NB4 (cell line): ENCODE measurements around the gene TAS2R1.
"Not testable (repeated sequence)": the region's sequence is repeated elsewhere in the genome, so short reads cannot be mapped to it uniquely, and the experiment has no call there.

ENCODE experiments used
- DNase-seq: peaks from one replicate; pipeline ENCODE4 v3.0.0; 2010; ENCODE audit warnings: low read depth
- H3K4me3 ChIP-seq: one replicate; pipeline ENCODE4 v1.5.1; 2011; ENCODE audit warnings: mild to moderate bottlenecking, low read depth, low read length, moderate library complexity
- CTCF ChIP-seq: IDR thresholded peaks from one replicate; pipeline ENCODE4 v1.5.1; 2012; ENCODE audit warnings: low read depth, low read length
- MYC ChIP-seq: IDR thresholded peaks from 2 replicates; pipeline ENCODE4 v1.6.1; 2011; ENCODE audit warnings: low read depth, low read length
- POLR2A ChIP-seq: IDR thresholded peaks from 2 replicates; pipeline ENCODE4 v1.6.1; 2011; ENCODE audit warnings: mild to moderate bottlenecking; ENCODE audit not compliant: insufficient read length; ENCODE audit errors: extremely low read depth
- TF ChIP-seq, protein P1 (sequence below): IDR thresholded peaks from 2 replicates; pipeline ENCODE4 v1.6.1; 2011; ENCODE audit warnings: low read depth, low read length

TAS2R1 gene

GRCh38 chr5:9605041-9605838 is 24.9 kb downstream of the TAS2R1 start:
- DNase-seq, result no peak
- TF ChIP-seq, protein P1, sequence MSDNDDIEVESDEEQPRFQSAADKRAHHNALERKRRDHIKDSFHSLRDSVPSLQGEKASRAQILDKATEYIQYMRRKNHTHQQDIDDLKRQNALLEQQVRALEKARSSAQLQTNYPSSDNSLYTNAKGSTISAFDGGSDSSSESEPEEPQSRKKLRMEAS, result no peak
- no peak for TF ChIP-seq MYC
- TF ChIP-seq POLR2A, result no peak
- no peak for TF ChIP-seq CTCF
- H3K4me3 ChIP-seq, result no peak overlapping the region

DNA sequence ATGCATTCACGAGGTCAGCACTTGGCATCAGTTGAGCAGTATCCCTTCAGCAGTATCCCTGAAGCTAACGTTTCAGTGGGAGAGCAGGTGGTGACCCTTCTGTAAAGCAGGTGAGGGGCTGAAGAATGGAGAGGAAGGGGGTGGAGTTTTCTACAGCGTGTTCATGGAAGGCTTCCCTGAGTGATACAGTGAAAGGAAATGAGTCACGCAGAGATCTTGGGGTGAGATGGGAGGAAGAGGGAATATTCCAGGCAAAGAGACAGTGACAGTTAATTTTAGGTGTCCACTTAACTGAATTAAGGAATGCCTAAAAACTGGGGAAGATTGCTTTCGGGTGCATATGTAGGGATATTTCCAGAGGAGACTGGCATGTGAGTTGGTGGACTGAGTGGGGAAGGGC is 25.7 kb downstream of the TAS2R1 start:
- no peak overlapping the region for H3K4me3 ChIP-seq
- TF ChIP-seq, protein P1, result no peak
- TF ChIP-seq MYC (no peak), POLR2A (no peak), CTCF (no peak)
- no peak for DNase-seq

- DNase-seq, result no peak
- no peak overlapping the region for H3K4me3 ChIP-seq
- TF ChIP-seq POLR2A (no peak), CTCF (no peak), MYC (no peak)
- TF ChIP-seq, protein P1, result no peak
Measured at GRCh38 chr5:9601055-9601739, 29.0 kb downstream of the TAS2R1 start.

DNA sequence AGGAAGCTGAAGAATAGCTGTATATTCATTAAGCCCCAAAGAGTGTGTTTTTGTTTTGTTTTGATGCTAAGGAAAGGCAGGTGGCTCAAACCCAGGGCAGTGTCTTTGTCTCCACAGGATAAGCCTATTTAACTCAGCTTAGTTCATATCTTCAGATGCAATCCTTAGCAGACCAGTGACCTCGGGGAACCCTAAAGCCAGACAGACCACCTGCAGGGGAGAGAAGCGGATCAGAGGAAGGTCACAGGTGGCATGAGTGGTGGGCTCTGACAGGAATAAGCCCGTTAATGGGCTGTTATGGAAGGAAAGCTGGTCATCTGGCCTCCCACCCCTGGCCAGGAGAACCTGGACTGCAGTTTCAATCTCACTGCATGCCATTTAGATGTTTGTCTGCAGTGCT is 30.8 kb downstream of the TAS2R1 start:
- TF ChIP-seq, protein P1, result no peak
- TF ChIP-seq MYC, result no peak
- TF ChIP-seq POLR2A, result no peak
- TF ChIP-seq CTCF, result no peak
- no peak overlapping the region for H3K4me3 ChIP-seq
- DNase-seq, result no peak

GRCh38 chr5:9598329-9598728 is 31.8 kb downstream of the TAS2R1 start:
- not testable (repeated sequence) for H3K4me3 ChIP-seq, DNase-seq

GRCh38 chr5:9597322-9597721 is 32.8 kb downstream of the TAS2R1 start:
- not testable (repeated sequence) for DNase-seq, H3K4me3 ChIP-seq

- DNase-seq, result no peak
- no peak overlapping the region for H3K4me3 ChIP-seq
- no peak for TF ChIP-seq MYC
- TF ChIP-seq POLR2A, result no peak
- no peak for TF ChIP-seq CTCF
- TF ChIP-seq, protein P1, result no peak
Measured at GRCh38 chr5:9596824-9597223, 33.3 kb downstream of the TAS2R1 start.
